Sciatic nerve (tissue), 1 donor: Measurements from ENCODE around the gene METTL2A. TPM values are rescaled to one million over a fixed set of nuclear protein-coding genes. Genes with fewer than 3 reads are reported as not detected.

Experiments used
- total RNA-seq: library from RNA; stranded (reverse); fragmentation: NEBNext Ultra II Directional; extraction: Animal tissue kit (Norgen Biotek cat#: 25700); gene quantifications from one replicate; pipeline ENCODE4 v1.2.1, GENCODE V29; 2021
- donor health status: DM: no; HTN: no; CAD: no.

METTL2A gene
- total RNA-seq, 1 donor from 2014 or later: 20.4 TPM

Other genes starting within 250 kb of the METTL2A start
- not detected for gene EFCAB3, start 43.3 kb upstream of the METTL2A start, total RNA-seq
- 74.1 TPM for gene TLK2, start 54.9 kb downstream of the METTL2A start, total RNA-seq
- gene MRC2, start 203.8 kb downstream of the METTL2A start, total RNA-seq: 111 TPM